K562 (cell line): Measurements from ENCODE around the gene MRAP2. TPM values are rescaled to one million over a fixed set of nuclear protein-coding genes. Genes with fewer than 3 reads are reported as not detected.

Experiments used
- CBX2 ChIP-seq: fragments of 200-600 bp; sonication (generic); IDR thresholded peaks from one replicate; pipeline ENCODE4 v1.6.1; 2012; ENCODE audit warnings: mild to moderate bottlenecking, low read length, inconsistent platforms; ENCODE audit not compliant: insufficient read depth, poor library complexity, severe bottlenecking
- CHD4 ChIP-seq: fragments of 200-600 bp; sonication (generic); IDR thresholded peaks from 3 replicates; pipeline ENCODE4 v1.6.1; 2012; ENCODE audit warnings: low read depth, mild to moderate bottlenecking, mixed read lengths, low read length, inconsistent platforms; ENCODE audit not compliant: insufficient read depth, insufficient replicate concordance, poor library complexity, severe bottlenecking
- HINFP ChIP-seq: fragments of 450-650 bp; conservative IDR thresholded peaks from 2 replicates; pipeline ENCODE4 v1.6.1; 2016; ENCODE audit warnings: missing genetic modification characterization, low read depth, mild to moderate bottlenecking, control low read depth, missing compliant biosample characterization
- PRDM10 ChIP-seq: fragments of 450-650 bp; IDR thresholded peaks from 2 replicates; pipeline ENCODE4 v1.6.1; 2018; ENCODE audit not compliant: partially characterized antibody
- ZBTB1 ChIP-seq: sonication (generic); formaldehyde crosslinking; IDR thresholded peaks from 2 replicates; pipeline ENCODE4 v1.8.1; 2023; ENCODE audit warnings: missing genetic modification reagents, low read depth, mild to moderate bottlenecking, borderline replicate concordance
- ZNF41 ChIP-seq: fragments of 250-450 bp; sonication (Bioruptor Pico); conservative IDR thresholded peaks from 2 replicates; pipeline ENCODE4 v1.4.0; 2020; ENCODE audit warnings: mild to moderate bottlenecking
- ZZZ3 ChIP-seq: fragments of 450-650 bp; IDR thresholded peaks from 2 replicates; pipeline ENCODE4 v1.6.1; 2016; ENCODE audit warnings: antibody characterized with exemption, mild to moderate bottlenecking, moderate library complexity
- polyA plus RNA-seq, 8 experiments: library from polyadenylated mRNA; depleted of rRNA in 4 of 8; stranded (reverse) in 5 of 8; unstranded in 3 of 8; fragments of >200 nt; fragmentation: Nextera tagmentation in 2 of 8; fragmentation: Illumina TruSeq in 1 of 8; extraction: Ambion mirVana in 2 of 8; extraction: Trizol in 1 of 8; gene quantifications; 2 replicates each; pipeline versions ENCODE4 v1.2.1 to v1.2.3, GENCODE V29; 2011 to 2014; ENCODE audit warnings: inconsistent platforms in 1 of 8, missing spikeins in 1 of 8
- total RNA-seq, 7 experiments: library from RNA; depleted of rRNA in 6 of 7; stranded (reverse); fragments of >200 nt in 6 of 7; fragmentation: Illumina TruSeq in 2 of 7; extraction: Trizol in 2 of 7; gene quantifications; 2 replicates each; pipeline versions ENCODE4 v1.2.1 to v1.2.3, GENCODE V29; 2011 to 2021; ENCODE audit warnings: low replicate concordance in 1 of 7

MRAP2 gene
- total and polyA plus RNA-seq, 9 of the 15 experiments (the other 6 are each of a cell fraction or from before 2014, with no cell fraction given): 5.9 to 38.9 (median 9.3) TPM

GRCh38 chr6:84107495-84107894 is 73.9 kb downstream of the MRAP2 start (continued):
- TF ChIP-seq ZNF41 (CRISPR knock-in tag): no peak
- no peak for TF ChIP-seq HINFP
- no peak for TF ChIP-seq ZBTB1 (CRISPR knock-in tag)
- TF ChIP-seq ZZZ3: no peak
- no peak for TF ChIP-seq PRDM10
- TF ChIP-seq CHD4: no peak
- TF ChIP-seq CBX2: no peak
